ENCODE measurements around the gene POLR2M.

- TF ChIP-seq CTCF (IDR thresholded peaks at IDR 0.05) (no peak), POLR2A (IDR thresholded peaks at IDR 0.05) (no peak)
Observed at GRCh38 chr15:57676585-57676984, 29.9 kb upstream of the POLR2M start.
